IMR-90 (cell line): ENCODE results near the gene SYP.

Source experiments
- BHLHE40 ChIP-seq: fragments of 150-350 bp; IDR thresholded peaks from 2 replicates; pipeline ENCODE4 v1.6.1; 2016; ENCODE audit warnings: mild to moderate bottlenecking, low read depth, low read length
- CEBPB ChIP-seq: IDR thresholded peaks from 2 replicates; pipeline ENCODE4 v1.6.1; 2012; ENCODE audit warnings: low read depth, low read length, improper control_type of control experiment
- FOS ChIP-seq: fragments of 150-350 bp; IDR thresholded peaks from 2 replicates; pipeline ENCODE4 v1.6.1; 2016; ENCODE audit warnings: low read depth, low read length
- MAZ ChIP-seq: IDR thresholded peaks from 2 replicates; pipeline ENCODE4 v1.6.1; 2012; ENCODE audit warnings: low read depth, mild to moderate bottlenecking, low read length, improper control_type of control experiment, moderate library complexity, borderline replicate concordance
- MXI1 ChIP-seq: IDR thresholded peaks from 2 replicates; pipeline ENCODE4 v1.6.1; 2012; ENCODE audit warnings: low read depth, mild to moderate bottlenecking, low read length, moderate library complexity, borderline replicate concordance
- NFE2L2 ChIP-seq: fragments of 150-350 bp; IDR thresholded peaks from 2 replicates; pipeline ENCODE4 v1.6.1; 2016; ENCODE audit warnings: low read depth, mild to moderate bottlenecking, low read length
- POLR2A ChIP-seq: IDR thresholded peaks from 2 replicates; pipeline ENCODE4 v1.6.1; 2012; ENCODE audit warnings: mild to moderate bottlenecking, low read depth, low read length
- RAD21 ChIP-seq: IDR thresholded peaks from 2 replicates; pipeline ENCODE4 v1.6.1; 2012; ENCODE audit warnings: low read length, improper control_type of control experiment
- RFX5 ChIP-seq: IDR thresholded peaks from 2 replicates; pipeline ENCODE4 v1.8.0; 2012; ENCODE audit warnings: low read depth, mild to moderate bottlenecking, low read length, moderate library complexity
- SMC3 ChIP-seq: fragments of 150-350 bp; IDR thresholded peaks from 2 replicates; pipeline ENCODE4 v1.6.1; 2016; ENCODE audit warnings: low read depth, mild to moderate bottlenecking, antibody characterized with exemption, low read length, moderate library complexity
- TF ChIP-seq, protein P1 (sequence below): conservative IDR thresholded peaks from 2 replicates; pipeline ENCODE4 v1.5.1; 2012; ENCODE audit warnings: mild to moderate bottlenecking, low read depth, low read length, improper control_type of control experiment

DNA sequence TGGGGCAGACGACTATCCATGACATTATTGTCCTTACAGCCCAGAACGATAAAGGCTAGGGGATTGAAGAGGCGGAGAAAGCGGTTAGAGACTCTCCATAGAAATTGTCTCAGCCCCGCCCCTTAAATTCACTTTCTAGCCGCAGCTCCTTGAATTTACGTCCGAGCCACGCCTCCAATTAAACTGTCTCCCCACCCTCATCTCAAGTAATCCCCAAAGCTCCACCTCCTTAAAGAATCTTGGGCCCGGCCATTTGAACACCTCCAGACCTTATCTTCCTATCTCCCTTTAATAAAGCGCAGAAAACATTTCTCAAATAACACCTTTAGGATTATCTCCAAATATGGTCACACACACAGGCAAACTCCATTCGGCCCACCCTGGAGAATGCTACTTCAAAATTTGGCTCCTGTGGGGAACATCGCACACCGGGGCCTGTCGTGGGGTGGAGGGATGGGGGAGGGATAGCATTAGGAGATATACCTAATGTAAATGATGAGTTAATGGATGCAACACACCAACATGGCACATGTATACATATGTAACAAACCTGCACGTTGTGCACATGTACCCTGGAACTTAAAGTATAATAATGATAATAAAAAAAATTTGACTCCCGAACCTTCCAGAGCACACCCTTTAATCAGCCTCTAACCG, 44.6 kb downstream of the SYP start:
- TF ChIP-seq, protein P1, sequence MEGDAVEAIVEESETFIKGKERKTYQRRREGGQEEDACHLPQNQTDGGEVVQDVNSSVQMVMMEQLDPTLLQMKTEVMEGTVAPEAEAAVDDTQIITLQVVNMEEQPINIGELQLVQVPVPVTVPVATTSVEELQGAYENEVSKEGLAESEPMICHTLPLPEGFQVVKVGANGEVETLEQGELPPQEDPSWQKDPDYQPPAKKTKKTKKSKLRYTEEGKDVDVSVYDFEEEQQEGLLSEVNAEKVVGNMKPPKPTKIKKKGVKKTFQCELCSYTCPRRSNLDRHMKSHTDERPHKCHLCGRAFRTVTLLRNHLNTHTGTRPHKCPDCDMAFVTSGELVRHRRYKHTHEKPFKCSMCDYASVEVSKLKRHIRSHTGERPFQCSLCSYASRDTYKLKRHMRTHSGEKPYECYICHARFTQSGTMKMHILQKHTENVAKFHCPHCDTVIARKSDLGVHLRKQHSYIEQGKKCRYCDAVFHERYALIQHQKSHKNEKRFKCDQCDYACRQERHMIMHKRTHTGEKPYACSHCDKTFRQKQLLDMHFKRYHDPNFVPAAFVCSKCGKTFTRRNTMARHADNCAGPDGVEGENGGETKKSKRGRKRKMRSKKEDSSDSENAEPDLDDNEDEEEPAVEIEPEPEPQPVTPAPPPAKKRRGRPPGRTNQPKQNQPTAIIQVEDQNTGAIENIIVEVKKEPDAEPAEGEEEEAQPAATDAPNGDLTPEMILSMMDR: no peak
- no peak for TF ChIP-seq RFX5
- no peak for TF ChIP-seq MAZ
- no peak for TF ChIP-seq CEBPB
- no peak for TF ChIP-seq POLR2A
- no peak for TF ChIP-seq RAD21
- TF ChIP-seq FOS: no peak
- TF ChIP-seq BHLHE40: no peak
- TF ChIP-seq MXI1: no peak
- no peak for TF ChIP-seq SMC3
- no peak for TF ChIP-seq NFE2L2
